ENCODE data around the gene PTK7. TPM values are rescaled to one million over a fixed set of nuclear protein-coding genes. Genes with fewer than 3 reads are reported as not detected.

Gene PTK7
- total and polyA plus RNA-seq, 2 of the 8 experiments (the other 6 are each of a cell fraction or from before 2014, with no cell fraction given), result 110 to 138 TPM

GRCh38 chr6:43130429-43130828, 54.3 kb downstream of the PTK7 start:
- Histone ChIP-seq H2BK120ac (replicated peaks; ENCODE audit: low read depth, low read length) (no peak overlapping the region), H3K18ac (ENCODE audit: extremely low read depth, low read length) (no peak overlapping the region), H2BK15ac (ENCODE audit: low read length) (no peak overlapping the region), H3K4ac (replicated peaks; ENCODE audit: insufficient read length, low read depth, low read length) (no peak overlapping the region), H3K27me3 (replicated peaks in 1 of 4; ENCODE audit: control insufficient read depth in 3 of 4, extremely low read depth in 1 of 4, insufficient read depth in 3 of 4, low read length in 3 of 4) (no peaks in the 10 kb centered on the region), H3K4me1 (replicated peaks in 1 of 4; ENCODE audit: control insufficient read depth in 3 of 4, insufficient read depth in 4 of 4, low read length in 3 of 4) (peaks cover 0 to 14% (median 5%) of the 10 kb centered on the region in 4 experiments), H3K4me3 (ENCODE audit: extremely low read depth in 1 of 4, insufficient read depth in 2 of 4, low read depth in 3 of 4, low read length in 4 of 4) (no peak overlapping the region), H2BK20ac (ENCODE audit: low read length) (no peak overlapping the region), H3K79me2 (ENCODE audit: control insufficient read depth in 1 of 2, insufficient read depth in 2 of 2, low read length in 2 of 2) (peaks cover 0 to 20% of the 10 kb centered on the region in 2 experiments; a peak in 2 of 4 replicates), H2AFZ (ENCODE audit: low read length) (no peak overlapping the region), H3K79me1 (ENCODE audit: low read depth, low read length) (peaks cover 11% of the 10 kb centered on the region; the same call in 1 of the 2 replicates), H2BK5ac (ENCODE audit: low read depth, low read length) (no peak overlapping the region), H4K8ac (ENCODE audit: extremely low read depth, insufficient read depth, low read length) (no peak overlapping the region), H3K27ac (ENCODE audit: low read depth, low read length) (no peak overlapping the region), H3K14ac (ENCODE audit: insufficient read length) (no peak overlapping the region), H3K9me3 (ENCODE audit: insufficient read depth in 2 of 2, low read depth in 1 of 2, low read length in 1 of 2) (no peaks in the 10 kb centered on the region), H2BK12ac (ENCODE audit: low read depth, low read length) (0 out of 2 replicates have a peak overlapping the region, but pooled peaks have one; percentile 3), H3K23me2 (ENCODE audit: low read depth, low read length) (no peaks in the 10 kb centered on the region), H2AK5ac (ENCODE audit: low read depth, low read length) (no peak overlapping the region), H3K9ac (replicated peaks in 1 of 4; ENCODE audit: extremely low read depth in 1 of 4, low read depth in 3 of 4, low read length in 3 of 4) (no peak overlapping the region), H4K5ac (ENCODE audit: insufficient read length, low read depth, low read length) (no peak overlapping the region), H4K20me1 (replicated peaks in 1 of 2; ENCODE audit: control insufficient read depth in 1 of 2, insufficient read depth in 2 of 2, low read length in 2 of 2) (peaks cover 12 to 20% of the 10 kb centered on the region in 2 experiments), H3K36me3 (ENCODE audit: control insufficient read depth in 2 of 4, insufficient read depth in 4 of 4, low read length in 3 of 4) (peaks cover 2 to 13% (median 10%) of the 10 kb centered on the region in 4 experiments; a peak in 6 of 8 replicates), H3K23ac (ENCODE audit: insufficient read length) (no peak overlapping the region), H4K91ac (replicated peaks; ENCODE audit: insufficient read length, low read length) (no peak overlapping the region), H3K56ac (replicated peaks; ENCODE audit: insufficient read length, low read depth, low read length) (no peak overlapping the region), H3K4me2 (ENCODE audit: insufficient read depth in 1 of 2, low read depth in 2 of 2, low read length in 2 of 2) (no peak overlapping the region)
- ChIA-PET POLR2A (ENCODE audit: partially characterized antibody) (interaction anchor here (0.6 to 1.4 kb wide), 4 partner anchors 54 to 177 kb away, joined by 3 to 9 read pairs (median 4); partner anchors contain the start of genes KLC4, MRPL2 and PTK7), CTCF (ENCODE audit: partially characterized antibody) (interaction anchor here (0.6 to 4.0 kb wide), 21 partner anchors 9 to 229 kb away, joined by 3 to 27 read pairs (median 4); partner anchors contain the start of genes KLHDC3 and MEA1)
- 92% methylated on average over 7 of the region's 7 CpGs; no CpG with 5 or more reads in 1 of the 2 experiments for whole genome bisulfite sequencing, 2 experiments (ENCODE audit: extremely low coverage in 1 of 2, insufficient coverage in 1 of 2, insufficient read length in 1 of 2, insufficient replicate concordance in 2 of 2, low coverage in 1 of 2, low lambda C conversion rate in 2 of 2, missing lambda C conversion rate in 1 of 2)
- TF ChIP-seq, protein P1, sequence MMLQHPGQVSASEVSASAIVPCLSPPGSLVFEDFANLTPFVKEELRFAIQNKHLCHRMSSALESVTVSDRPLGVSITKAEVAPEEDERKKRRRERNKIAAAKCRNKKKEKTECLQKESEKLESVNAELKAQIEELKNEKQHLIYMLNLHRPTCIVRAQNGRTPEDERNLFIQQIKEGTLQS (IDR thresholded peaks at IDR 0.05; ENCODE audit: insufficient read depth, low read depth, low read length), result no peak
- TF ChIP-seq SRF (IDR thresholded peaks at IDR 0.05; ENCODE audit: low read depth, low read length) (no peak), CREB1 (IDR thresholded peaks at IDR 0.05) (no peak), EP300 (IDR thresholded peaks at IDR 0.05; ENCODE audit: borderline replicate concordance in 1 of 2, low read depth in 2 of 2, low read length in 2 of 2) (no peak), MAFK (IDR thresholded peaks at IDR 0.05; ENCODE audit: low read depth, low read length) (no peak), CHD1 (IDR thresholded peaks at IDR 0.05; ENCODE audit: low read depth, low read length) (no peak)
- FAIRE-seq, result no peak
- DNase-seq (ENCODE audit: low read depth in 1 of 2, low spot score in 2 of 2), result no peak
